Ramos (cell line): Measurements from ENCODE around the gene TMEM143.
"Not testable (repeated sequence)": the region's sequence is repeated elsewhere in the genome, so short reads cannot be mapped to it uniquely, and the experiment has no call there.

ENCODE experiments used
- in situ Hi-C: fragments of 300-500 bp; cut with MboI; formaldehyde crosslinking; loops from one replicate; pipeline ENCODE4 v1.14.3; 2022; ENCODE audit warnings: low sequenced_read_pairs; ENCODE audit not compliant: unreplicated experiment

TMEM143 gene

DNA sequence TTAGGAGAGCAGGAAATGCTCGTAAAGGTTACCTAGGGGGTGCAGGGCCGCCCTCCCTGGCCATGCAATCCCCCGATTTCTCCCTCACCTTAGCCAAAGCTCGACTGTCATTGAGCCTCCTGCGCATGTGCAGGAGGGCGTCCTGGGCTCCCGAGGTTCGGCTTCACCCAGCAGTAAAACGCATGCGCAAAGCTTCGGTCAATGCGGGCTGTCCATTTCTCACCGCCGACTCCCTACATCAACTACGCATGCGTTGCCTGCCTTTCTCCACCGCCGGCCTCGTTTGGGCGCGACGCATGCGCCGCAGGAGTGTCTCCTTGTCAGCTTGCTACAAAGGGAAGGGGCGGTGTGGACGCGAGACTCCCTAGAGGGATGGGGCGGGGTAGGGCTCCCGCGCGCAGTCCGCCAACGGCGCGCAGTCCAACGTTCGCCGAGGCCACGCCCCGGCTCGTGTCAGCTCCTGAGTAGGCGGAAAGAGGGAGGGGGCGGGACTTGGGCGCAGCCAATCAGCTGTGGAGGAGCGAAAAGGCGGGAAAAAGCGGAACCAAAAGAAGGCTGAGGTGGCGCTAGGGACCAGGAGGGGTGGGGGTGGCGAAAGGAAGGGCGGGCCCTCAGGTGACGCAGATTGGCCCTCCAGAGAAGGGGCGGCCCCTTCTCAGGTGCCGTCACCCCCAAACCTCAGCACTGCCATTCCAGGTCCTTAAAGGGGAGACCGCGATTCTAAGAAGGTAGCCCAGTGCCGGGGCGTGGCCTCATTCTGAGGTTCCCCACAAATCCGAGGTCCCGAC, at the start of gene TMEM143, which contains the start of gene SYNGR4:
Gene TMEM143, minus strand, starts transcription at position 131 of the 788 bp plus-strand sequence. Its CDS starts 20 bp downstream, at position 111.
Gene SYNGR4, plus strand, starts transcription at position 558 of the 788 bp plus-strand sequence. CDS start 1,476 bp downstream, outside the sequence.
- in situ Hi-C loops: no loop called here

DNA sequence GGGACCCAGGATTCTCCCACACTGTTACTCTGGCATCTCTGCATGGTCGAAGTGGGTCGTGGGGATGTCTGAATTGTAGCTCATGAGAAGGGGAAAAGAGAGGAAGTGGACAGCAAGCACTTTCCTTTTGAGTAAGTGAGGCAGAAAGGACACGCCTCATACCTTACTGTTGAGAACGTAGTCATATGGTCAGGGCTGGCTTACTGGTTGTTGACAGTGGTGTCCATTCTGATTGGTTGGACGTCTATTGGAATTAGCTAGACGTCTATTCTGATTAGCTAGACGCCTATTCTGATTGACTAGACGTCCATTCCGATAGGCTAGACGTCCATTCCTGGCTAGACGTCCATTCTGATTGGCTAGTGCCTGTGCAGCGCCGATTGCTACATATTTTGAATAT, 42.1 kb upstream of the TMEM143 start:
- in situ Hi-C loops: no loop called here

DNA sequence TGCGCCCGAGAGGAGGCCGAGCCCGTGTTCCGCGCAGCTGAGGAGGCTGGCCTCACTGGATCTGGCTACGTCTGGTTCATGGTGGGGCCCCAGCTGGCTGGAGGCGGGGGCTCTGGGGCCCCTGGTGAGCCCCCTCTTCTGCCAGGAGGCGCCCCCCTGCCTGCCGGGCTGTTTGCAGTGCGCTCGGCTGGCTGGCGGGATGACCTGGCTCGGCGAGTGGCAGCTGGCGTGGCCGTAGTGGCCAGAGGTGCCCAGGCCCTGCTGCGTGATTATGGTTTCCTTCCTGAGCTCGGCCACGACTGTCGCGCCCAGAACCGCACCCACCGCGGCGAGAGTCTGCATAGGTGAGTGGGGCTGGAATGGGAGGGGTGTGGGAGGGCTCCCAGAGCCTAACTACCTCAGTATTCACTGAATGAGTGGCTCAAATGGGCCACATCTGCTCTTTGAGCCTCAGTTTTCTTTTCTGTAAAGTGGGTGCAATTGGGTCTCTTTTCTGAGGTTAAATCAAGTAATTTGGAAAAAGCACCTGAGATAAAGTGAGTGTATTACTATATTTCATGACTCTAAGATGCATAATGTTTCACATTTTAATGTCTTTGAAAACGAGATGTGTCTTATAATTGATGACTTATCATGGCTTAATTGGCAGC, 41.4 kb upstream of the TMEM143 start:
- in situ Hi-C loops: no loop called here

DNA sequence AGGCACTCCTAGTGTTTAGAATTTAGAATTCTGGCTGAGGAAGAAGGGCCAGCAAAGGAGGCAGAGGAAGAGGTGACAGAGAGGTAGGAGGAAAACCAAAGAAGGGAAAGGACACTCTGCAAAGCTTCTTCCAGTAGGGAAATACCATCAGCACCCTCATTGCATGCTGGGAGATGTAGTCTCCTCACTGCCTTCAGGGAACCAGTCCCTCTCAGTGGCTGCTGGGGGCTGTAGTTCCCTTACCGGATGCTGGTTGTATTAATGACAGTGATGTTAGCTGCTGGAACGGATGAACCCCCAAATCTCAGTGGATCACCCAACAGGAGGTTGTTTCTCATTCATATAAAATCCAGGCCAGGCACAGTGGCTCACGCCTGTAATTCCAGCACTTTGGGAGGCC, 39.9 kb upstream of the TMEM143 start:
- in situ Hi-C loops: no loop called here

DNA sequence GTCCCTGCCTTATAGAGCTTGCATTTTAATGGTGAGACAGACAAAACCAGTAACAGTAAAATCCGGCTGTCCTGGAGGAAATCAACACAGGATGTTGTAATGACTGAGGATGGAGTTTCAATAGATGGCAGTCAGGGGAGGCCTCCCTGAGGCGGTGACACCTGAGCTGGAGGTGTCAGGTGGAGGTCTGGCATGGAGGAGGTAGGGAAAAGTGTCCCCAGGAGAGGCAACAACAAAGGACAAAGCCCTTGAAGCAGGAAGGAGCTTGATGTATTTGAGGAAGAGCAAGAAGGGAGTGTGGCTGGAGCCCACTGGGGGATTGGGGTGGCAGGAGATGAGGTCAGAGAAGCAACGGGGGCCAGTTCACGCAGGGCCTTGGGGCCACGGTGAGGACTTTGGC, 37.5 kb upstream of the TMEM143 start:
- in situ Hi-C loops: no loop called here

DNA sequence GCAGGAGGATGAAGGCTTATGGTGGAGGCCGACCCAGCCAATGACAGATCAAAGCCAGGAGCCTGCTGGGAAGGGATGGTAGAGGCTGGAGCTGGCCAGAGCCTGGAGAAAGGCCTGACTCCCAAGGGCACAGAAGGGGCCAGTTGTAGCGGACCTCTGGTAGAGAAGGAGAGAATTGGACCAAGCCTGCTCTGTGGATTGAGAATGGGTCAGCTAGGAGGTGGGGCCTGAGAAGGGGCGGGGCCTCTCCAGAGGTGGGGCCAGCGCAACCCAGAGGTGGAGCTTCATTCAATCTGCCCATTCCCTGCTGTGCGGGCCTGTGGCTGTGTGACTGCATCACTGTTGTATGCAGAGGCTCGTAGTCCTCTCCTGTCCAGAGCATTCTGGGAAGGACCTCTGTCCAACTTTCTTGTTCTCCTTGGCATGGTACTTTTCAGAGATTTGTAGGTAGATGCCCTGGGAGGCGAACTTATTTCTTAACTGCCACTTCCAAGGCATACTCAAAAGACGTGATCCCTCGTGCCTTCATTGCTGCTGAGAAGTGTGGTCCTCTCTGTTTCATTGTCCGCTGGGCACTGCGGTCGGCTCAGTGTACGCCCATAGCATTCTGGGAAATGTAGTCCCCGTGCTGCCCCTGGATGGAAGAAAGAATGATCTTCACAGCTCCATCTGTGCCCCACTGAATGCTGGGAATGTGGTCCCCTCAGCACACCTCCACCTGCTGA, 36.4 kb upstream of the TMEM143 start:
- in situ Hi-C loops: no loop called here

DNA sequence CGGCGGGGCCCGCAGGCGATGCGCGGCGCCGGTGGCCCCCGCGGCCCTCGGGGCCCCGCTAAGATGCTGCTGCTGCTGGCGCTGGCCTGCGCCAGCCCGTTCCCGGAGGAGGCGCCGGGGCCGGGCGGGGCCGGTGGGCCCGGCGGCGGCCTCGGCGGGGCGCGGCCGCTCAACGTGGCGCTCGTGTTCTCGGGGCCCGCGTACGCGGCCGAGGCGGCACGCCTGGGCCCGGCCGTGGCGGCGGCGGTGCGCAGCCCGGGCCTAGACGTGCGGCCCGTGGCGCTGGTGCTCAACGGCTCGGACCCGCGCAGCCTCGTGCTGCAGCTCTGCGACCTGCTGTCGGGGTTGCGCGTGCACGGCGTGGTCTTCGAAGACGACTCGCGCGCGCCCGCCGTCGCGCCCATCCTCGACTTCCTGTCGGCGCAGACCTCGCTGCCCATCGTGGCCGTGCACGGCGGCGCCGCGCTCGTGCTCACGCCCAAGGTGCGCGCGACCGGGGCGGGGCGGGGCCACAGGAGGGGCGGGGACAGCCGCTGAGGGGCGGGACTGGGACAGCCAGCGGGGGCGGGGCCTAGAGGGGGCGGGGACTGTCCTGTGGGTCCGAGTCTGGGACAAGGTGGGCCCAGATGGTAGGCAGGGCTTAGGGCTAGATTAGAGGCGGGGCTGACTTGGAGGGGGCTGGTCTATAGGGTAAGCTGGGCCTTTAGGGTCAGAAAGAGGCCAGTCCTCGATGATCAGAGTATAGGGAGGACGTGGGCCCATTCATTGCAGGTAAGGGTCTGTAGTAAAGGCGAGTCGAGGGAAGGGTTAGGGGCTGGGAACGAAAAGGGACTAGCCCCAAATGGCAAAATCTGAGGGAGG, 34.9 kb upstream of the TMEM143 start:
- in situ Hi-C loops: no loop called here

DNA sequence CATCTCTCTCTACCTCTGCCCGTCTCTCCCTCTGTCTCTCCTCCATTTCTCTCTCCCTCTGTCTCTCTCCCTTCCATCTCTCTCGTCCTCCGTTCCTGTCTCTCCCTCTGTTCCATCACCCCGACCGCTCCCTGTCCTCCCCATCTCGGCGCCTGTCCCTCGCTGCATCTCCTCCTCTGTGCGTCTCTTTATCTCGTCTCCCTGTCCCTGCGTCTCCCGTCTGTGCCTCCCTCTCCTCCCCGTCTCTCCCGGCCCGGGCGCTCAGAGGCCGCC, 34.3 kb upstream of the TMEM143 start:
- in situ Hi-C loops: no loop called here

DNA sequence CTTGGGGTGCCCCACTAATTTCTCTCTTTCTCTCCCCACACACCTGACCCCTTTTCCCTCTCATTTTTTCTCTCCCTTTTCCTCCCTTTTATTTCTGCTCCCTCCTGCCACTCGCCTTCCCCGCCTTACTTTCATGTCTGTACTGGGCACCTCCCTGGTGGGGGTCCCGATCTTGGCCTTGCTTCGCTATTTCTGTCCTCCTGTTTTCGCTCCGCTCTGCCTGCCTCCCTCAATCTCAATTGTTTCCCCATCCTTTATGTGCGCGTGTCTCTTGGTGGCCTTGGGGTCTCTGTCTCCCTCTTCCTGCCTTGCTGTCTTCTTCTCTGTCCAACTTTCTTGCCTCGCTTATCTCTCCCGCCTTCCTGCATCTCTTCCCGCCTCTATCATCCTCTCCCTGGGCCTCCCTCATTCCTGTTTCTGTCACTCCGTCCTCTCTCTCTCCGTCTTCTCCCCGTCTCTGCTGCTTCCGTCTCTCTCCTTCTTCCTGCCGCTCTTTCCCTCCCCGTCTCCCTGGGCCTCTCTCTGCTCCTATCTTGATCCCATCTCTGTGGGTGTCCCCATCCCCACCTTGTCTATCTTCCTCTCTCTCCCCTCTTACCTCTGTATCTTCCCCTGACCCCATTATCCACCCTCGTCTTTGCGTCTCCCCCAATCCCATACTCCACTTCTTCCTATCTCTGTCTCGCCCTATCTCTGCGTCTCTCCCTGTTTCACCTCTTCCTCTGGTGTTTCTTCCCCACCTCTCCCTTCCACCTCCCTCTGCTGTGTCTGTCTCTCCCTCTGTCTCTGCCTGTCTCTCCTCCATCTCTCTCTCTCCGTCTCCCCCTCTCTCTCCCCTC, 33.7 kb upstream of the TMEM143 start:
- in situ Hi-C loops: no loop called here

DNA sequence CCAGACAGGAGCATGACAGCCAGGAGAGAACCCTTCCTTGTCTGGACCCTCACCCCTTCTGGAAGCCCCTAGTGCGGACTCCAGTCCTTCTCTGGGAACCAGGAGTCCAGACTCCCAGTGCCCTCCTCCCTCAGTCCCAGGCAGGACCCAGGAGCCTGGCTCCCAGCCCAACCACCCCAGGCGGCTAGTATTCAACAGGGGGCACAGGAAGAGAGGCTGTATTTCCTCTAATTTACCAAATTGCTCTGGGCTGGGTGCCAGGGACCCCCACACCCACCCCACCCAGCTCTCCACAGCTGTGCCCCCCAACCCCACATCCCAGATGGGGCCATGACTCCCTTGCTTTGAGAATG, 33.1 kb upstream of the TMEM143 start:
- in situ Hi-C loops: no loop called here

DNA sequence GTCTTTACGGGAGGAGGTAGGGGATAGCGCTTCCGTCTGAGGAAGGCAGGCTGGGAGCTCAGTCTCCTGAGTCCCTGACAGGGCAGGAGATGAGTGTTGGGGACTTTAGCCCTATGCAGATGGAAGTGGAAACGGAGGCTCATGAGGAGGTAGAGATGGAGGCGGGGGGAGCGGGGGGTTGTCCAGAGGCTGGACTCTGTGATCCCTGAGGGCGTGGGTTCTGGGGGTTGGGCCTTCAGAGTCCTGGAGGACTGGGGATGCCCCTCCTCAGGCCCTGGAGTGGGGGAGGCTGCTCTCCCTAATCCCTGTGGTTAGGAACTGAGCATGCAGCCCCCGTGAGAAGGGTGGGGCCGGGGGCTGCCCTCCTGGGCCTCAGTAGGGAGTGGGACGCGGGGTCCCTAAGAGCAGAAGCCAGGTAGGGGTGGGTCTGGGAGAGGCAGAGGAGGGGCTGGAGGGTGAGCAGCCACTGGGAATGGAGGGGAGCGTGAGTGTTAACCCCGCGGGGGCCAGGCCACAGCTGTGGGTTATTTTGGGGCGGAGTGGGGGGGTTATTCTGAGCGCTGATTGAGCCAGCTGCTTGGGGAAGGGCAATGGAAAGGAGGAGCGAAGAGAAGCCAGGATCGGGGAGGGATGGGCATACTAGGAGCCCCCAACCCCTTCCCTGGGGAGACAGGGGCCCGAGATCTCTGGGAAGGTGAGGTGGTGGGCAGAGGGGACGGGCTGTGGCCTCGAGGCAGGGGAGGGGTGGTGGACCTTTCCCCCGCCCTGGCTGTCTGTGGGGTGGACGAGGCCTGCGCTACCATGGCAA, 32.5 kb upstream of the TMEM143 start:
- in situ Hi-C loops: no loop called here

DNA sequence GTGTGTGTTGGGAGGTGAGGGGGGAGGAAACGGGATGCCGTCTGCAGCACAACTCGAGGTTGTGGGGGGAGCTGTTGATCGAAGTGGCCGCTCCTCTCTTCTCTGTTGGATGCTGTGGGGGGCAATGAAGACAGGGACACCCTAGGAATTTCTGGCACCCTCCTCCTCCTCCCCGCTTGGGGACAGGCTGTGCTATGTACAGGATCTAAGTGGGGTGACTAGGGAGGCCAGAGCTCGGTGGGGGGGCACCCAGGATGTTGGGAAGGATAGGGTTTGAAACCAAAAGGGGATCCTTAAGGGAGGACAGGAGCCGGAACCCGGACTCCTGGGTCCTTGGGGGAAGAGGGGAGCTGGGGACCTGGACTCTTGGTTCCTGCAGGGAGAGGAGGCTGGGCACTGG, 31.8 kb upstream of the TMEM143 start:
- in situ Hi-C loops: no loop called here

DNA sequence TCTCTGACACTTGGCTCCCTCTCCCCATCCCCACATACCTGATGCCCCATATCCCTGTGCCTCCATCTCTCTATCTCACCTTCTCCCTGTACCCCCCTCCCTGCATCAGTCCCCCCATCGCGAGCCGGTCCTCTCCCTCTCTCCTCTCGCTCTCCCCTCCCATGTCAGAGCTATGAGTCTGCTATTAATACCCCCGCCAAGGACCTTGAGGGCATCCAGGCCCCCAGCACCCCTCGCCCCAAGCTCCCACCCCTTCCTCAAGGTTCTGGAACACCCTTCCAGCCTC, 31.4 kb upstream of the TMEM143 start:
- in situ Hi-C loops: no loop called here

DNA sequence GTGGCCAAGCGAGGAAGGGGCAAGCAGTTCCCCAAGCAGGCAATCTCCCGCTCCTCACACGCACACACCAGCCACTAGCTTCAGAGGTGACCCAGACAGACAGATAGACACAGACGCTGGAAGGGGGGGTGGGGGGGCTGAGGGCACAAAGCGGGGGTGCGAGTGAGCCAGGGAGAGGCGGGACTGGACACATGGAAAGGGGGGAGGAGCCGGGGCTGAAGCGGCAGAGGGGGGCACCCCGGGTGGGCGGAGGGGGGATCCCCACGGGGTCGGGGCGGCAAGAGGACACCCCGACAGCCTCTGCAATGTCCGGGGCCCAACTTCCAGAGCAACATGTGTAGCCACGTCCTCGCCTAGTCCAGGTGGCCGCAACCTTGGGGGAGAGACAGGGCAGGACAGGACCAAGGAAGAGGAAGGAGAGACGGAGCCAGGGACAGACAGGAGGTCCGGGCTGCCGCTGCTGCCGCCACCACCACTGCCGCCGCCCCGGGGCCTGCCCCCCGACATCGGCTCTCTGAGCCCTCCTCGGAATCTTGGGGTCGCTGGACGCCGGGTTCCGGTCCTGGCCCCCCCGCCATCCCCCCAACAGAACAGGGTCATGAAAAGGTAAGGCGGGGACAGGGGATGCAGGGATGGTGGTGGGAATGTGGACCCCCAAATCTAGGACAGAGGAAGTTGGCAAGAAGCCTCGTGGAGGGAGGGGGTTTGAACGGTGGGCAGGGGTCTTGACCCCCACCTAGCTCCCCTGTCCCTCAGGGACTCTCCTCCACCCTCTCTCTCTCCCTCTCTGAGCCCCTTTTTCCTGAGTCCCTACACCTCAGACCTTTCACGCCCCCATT, 30.8 kb upstream of the TMEM143 start:
- in situ Hi-C loops: no loop called here

DNA sequence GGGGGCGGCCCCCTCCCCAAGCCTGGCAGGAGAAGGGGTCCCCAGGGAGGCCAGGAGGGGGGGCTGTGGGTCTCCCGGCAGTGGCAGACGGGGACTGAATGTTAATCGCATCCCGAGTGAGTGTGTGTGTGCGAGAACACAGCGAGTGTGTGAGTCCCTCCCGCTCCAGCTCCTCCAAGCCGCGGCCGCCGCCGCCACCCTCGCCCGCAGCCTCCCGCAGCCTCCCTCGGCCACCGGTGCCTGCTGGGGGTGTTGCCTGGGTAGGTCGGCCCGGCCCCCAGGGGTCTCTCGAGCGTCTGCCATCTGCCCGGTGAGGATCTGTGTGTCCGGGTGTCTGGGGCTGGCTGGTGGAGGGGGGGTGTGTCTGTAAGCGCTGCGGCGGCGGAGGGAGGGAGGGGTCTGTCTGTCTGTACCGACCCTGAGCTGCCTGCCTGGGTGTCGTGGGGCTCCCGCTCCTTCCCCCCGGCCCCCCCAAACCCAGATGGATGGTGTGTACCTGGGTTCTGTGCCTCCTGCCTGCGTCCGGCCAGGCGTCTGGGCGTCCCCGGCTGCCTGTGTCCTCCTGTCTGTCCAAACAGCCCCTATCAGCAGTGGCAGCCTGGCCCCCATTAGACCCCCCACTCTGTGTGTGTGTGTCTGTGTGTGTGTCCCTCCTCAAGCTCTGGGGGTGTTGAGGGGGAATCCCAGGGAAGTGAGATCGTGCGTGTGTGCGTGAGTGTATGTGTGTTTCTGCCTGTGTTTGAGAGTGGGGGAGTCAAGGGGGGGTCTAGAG, 30.0 kb upstream of the TMEM143 start, which contains the start of gene GRIN2D:
Gene GRIN2D, plus strand, starts transcription at position 110 of the 772 bp plus-strand sequence. CDS start 4,725 bp downstream, outside the sequence.
- in situ Hi-C loops: no loop called here

DNA sequence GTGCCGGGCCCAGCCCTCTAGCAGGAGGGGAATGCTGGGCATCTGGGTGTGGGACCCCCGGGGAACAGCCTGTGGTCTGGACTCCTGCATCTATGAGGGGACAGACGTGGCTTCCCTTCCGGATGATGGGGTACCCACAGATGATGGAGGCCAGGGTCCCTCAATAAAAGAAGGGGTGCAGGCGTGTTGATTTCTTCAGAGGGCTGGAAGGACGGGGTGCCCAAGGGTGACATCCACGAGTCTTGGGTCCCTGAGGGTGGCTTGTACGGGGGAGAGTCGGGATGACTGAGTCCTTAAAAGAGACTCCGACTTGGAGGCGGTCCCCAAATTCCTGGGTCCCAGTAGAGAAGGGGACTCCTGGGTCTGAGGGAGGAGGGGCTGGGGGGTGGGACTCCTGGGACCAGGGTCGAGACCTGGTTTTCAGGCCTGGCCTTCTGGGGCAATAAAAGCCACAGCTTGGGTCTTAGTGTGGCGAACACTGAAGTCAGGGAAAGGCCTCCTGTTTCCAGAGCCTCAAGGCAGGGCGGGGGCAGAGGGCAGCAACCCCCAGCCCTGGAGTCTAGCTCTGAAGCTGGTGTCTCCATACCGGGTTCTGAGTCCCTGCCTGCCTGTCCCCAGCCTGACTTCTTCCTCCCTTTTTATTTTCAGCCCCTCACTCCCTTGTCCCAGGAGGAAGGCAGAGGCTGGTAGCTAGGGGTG, 29.3 kb upstream of the TMEM143 start:
- in situ Hi-C loops: no loop called here

DNA sequence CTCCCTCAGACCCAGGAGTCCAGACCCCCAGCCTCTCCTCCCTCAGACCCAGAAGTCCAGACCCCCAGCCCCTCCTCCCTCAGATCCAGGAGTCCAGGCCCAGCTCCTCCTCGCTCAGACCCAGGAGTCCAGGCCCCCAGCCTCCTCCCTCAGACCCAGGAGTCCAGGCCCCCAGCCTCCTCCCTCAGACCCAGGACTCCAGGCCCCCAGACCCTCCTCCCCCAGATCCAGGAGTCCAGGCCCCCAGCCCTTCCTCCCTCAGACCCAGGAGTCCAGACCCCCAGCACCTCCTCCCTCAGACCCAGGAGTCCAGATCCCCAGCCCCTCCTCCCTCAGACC, 28.2 kb upstream of the TMEM143 start:
- in situ Hi-C loops: not testable (repeated sequence)
